GM12872 (cell line): Measurements from ENCODE around the gene IL11RA.
A peak's percentile ranks its signal among the peaks of the same experiment; 100 is the strongest.

Source experiments
- CTCF ChIP-seq: IDR thresholded peaks from 3 replicates; pipeline ENCODE4 v1.5.1; 2011; ENCODE audit warnings: low read depth, mild to moderate bottlenecking, low read length, moderate library complexity; ENCODE audit not compliant: insufficient read depth

The IL11RA gene

GRCh38 chr9:34611811-34612787 is 39.9 kb upstream of the IL11RA start, which contains the start of gene RPP25L:
RPP25L (minus strand) TSS chr9:34612097; CDS start chr9:34611296, 801 bp downstream.
- no peak for TF ChIP-seq CTCF

GRCh38 chr9:34612788-34613390 is 39.1 kb upstream of the IL11RA start:
- peak; percentile 93 for TF ChIP-seq CTCF

GRCh38 chr9:34615132-34615531 is 36.9 kb upstream of the IL11RA start:
- no peak for TF ChIP-seq CTCF

- TF ChIP-seq CTCF, result no peak
Observed at GRCh38 chr9:34620061-34620994, 31.7 kb upstream of the IL11RA start, which contains the start of gene DCTN3. DCTN3 (minus strand) TSS chr9:34620495; CDS start chr9:34620464, 31 bp downstream.

GRCh38 chr9:34623374-34624235 is 28.4 kb upstream of the IL11RA start:
- no peak for TF ChIP-seq CTCF

- TF ChIP-seq CTCF, result no peak
Observed at GRCh38 chr9:34624475-34625185, 27.4 kb upstream of the IL11RA start.
